ENCODE data around the gene ADAR. TPM values are rescaled to one million over a fixed set of nuclear protein-coding genes. Genes with fewer than 3 reads are reported as not detected.

Gene ADAR
- total RNA-seq, 1 donor from 2014 or later, result 65.3 TPM

DNA sequence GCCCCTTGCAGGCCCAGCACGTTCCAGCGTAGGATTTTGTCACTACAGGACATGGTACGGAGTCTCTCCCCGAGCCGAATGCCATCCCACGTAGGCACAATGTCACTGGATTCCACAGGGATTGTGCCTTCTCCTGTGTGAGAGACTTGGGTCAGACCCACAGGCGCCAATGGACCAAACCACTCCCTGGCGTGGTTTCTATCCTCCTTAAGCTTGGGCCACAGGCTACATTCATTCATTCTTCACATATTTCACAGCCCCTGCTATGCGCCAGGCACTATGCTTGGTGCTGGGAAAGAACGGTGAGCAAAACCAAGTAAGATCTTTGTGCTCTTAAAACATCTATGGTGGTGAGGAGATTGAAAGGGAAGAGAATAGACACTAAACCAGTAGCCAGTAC, 21.8 kb downstream of the ADAR start:
- TF ChIP-seq, protein P1, sequence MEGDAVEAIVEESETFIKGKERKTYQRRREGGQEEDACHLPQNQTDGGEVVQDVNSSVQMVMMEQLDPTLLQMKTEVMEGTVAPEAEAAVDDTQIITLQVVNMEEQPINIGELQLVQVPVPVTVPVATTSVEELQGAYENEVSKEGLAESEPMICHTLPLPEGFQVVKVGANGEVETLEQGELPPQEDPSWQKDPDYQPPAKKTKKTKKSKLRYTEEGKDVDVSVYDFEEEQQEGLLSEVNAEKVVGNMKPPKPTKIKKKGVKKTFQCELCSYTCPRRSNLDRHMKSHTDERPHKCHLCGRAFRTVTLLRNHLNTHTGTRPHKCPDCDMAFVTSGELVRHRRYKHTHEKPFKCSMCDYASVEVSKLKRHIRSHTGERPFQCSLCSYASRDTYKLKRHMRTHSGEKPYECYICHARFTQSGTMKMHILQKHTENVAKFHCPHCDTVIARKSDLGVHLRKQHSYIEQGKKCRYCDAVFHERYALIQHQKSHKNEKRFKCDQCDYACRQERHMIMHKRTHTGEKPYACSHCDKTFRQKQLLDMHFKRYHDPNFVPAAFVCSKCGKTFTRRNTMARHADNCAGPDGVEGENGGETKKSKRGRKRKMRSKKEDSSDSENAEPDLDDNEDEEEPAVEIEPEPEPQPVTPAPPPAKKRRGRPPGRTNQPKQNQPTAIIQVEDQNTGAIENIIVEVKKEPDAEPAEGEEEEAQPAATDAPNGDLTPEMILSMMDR (IDR thresholded peaks at IDR 0.05), result no peak
- no peaks in the 10 kb centered on the region for H3K9me3 ChIP-seq
- intact Hi-C loops (cut with DNase I), result no loop called here
- no peak overlapping the region for H3K27ac ChIP-seq
- no peaks in the 10 kb centered on the region for H3K4me1 ChIP-seq
- DNase-seq (ENCODE audit: low spot score in 2 of 2), result no peak
- H3K27me3 ChIP-seq, result no peaks in the 10 kb centered on the region
- peaks cover 95 to 99% of the 10 kb centered on the region in 2 donors for H3K36me3 ChIP-seq
- H3K4me3 ChIP-seq, result no peak overlapping the region

DNA sequence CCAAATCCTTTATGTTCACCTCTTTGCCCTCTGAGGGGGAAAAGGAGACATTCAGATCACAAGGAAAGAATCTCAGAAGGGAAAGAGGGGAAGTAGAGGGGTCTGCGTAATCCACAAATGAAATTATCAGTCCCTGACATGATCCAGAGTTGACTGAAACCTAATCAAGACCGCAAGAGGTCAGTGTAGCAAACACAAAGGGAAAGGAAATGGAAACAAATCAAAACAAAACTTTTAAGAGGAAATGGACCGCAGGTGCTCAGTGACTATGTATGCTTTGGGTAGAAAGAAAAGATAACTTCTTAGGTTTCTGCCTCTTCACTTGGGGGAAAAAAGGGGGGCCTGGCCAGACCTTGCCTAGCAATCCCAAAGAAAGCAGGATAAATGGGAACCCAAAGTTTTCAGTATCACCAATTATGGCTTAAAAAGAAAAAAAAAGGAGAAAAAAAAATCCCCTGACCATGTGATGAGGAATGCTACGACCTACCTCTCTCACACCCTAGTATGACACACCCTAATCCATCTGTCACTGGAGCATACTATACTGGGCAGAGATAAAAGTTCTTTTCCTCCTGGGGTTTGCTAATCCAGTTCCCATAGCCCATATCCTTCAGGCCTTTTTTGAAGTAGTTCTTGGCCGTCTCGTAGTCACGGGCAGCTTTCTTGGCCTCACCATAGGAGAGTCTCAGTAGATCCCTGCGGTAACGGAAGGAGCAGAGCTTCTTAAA, 23.6 kb downstream of the ADAR start:
- Histone ChIP-seq H3K27ac (no peak overlapping the region), H3K27me3 (no peaks in the 10 kb centered on the region), H3K4me3 (no peak overlapping the region), H3K36me3 (peaks cover 91 to 100% of the 10 kb centered on the region in 2 donors), H3K4me1 (no peaks in the 10 kb centered on the region), H3K9me3 (no peaks in the 10 kb centered on the region)
- intact Hi-C loops (cut with DNase I), result no loop called here
- DNase-seq (ENCODE audit: low spot score in 2 of 2), result no peak
- TF ChIP-seq, protein P1 (IDR thresholded peaks at IDR 0.05), result no peak

DNA sequence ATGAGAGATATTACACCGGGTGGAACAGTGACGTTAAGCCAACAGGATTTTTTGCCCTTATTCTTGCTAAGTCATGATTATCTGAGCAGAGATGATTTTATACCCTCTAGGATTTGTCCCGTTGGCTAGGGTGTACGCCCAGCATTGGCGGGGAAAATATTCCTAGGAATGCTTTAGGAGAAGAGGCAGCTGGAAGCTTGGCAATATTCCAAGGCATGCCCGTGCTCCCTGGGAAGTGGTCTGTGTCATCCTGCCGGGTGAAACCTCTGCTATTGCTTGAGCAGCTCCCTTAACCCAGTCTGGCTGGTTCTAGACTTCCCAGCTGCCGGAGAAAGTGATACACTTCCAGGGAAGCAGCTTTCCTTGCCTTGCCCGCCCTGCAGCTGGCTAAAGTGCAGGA, 24.2 kb downstream of the ADAR start:
- TF ChIP-seq, protein P1 (IDR thresholded peaks at IDR 0.05), result no peak
- peaks cover 87 to 100% of the 10 kb centered on the region in 2 donors for H3K36me3 ChIP-seq
- H3K9me3 ChIP-seq, result no peaks in the 10 kb centered on the region
- H3K4me1 ChIP-seq, result no peaks in the 10 kb centered on the region
- intact Hi-C loops (cut with DNase I), result no loop called here
- no peak overlapping the region for H3K27ac ChIP-seq
- H3K27me3 ChIP-seq, result no peaks in the 10 kb centered on the region
- H3K4me3 ChIP-seq, result no peak overlapping the region
- DNase-seq (ENCODE audit: low spot score in 2 of 2), result no peak

DNA sequence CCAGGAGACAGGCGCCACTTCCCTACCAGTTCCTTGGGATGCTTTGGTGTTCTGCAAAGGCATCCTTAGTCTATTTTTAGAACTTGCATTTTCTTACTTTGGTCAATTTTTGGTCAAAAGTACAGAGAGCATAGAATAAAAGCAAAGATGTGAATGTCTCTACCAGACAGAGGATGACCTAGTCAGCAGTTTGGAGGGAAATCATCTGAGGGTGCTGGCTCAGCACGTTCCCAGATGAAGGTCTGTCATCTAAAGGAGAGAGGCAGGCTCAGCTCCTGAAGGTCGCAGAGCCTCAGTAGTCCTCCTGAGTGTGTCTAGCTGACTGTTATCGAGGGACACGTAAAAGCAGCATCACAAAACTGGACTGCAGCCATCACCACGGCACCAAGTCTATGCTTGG, 25.1 kb downstream of the ADAR start:
- intact Hi-C loops (cut with DNase I), result no loop called here
- no peak for DNase-seq (ENCODE audit: low spot score in 2 of 2)
- Histone ChIP-seq H3K27me3 (no peaks in the 10 kb centered on the region), H3K27ac (no peak overlapping the region), H3K4me1 (no peaks in the 10 kb centered on the region), H3K4me3 (no peak overlapping the region), H3K9me3 (no peaks in the 10 kb centered on the region), H3K36me3 (peaks cover 81 to 91% of the 10 kb centered on the region in 2 donors)
- TF ChIP-seq, protein P1 (IDR thresholded peaks at IDR 0.05), result no peak

DNA sequence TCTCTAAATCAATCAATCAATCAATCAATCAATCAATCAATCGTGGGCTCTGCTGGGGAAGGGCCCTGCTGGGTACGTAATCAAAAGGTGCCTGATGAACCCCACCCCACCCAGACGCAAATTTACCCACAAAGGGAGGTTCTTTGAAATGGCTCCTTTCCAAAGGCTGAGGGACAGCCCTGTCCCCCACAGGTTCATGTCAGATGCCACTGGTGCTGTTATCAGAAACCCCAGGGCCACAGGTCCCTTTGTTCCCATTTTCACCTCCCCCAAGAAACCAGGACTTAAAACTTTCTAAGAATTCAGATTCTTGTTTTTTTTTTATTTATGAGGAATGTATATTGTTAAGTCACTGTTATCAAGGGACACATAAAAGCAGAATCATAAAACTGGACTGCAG, 26.2 kb downstream of the ADAR start:
- intact Hi-C loops (cut with DNase I), result no loop called here
- H3K4me3 ChIP-seq, result no peak overlapping the region
- H3K27me3 ChIP-seq, result no peaks in the 10 kb centered on the region
- no peak overlapping the region for H3K27ac ChIP-seq
- no peaks in the 10 kb centered on the region for H3K9me3 ChIP-seq
- peaks cover 70 to 80% of the 10 kb centered on the region in 2 donors for H3K36me3 ChIP-seq
- TF ChIP-seq, protein P1 (IDR thresholded peaks at IDR 0.05), result no peak
- no peaks in the 10 kb centered on the region for H3K4me1 ChIP-seq
- no peak for DNase-seq (ENCODE audit: low spot score in 2 of 2)
